NCI-H2171 (cell line): ENCODE data around the gene TSSK6.
A peak's percentile ranks its signal among the peaks of the same experiment; 100 is the strongest.

ENCODE experiments used
- DNase-seq: peaks from one replicate; lab custom pipeline; 2025; lab: John Stamatoyannopoulos, UW

TSSK6 gene

GRCh38 chr19:19530889-19531288 is 15.5 kb upstream of the TSSK6 start:
- no peak for DNase-seq

GRCh38 chr19:19530423-19530804 is 15.1 kb upstream of the TSSK6 start:
- no peak for DNase-seq

GRCh38 chr19:19529783-19530422 is 14.6 kb upstream of the TSSK6 start:
- no peak for DNase-seq

- no peak for DNase-seq
These were observed 13.6 kb upstream of the TSSK6 start, which contains the start of gene YJEFN3 for GRCh38 chr19:19528721-19529490. TSS of gene YJEFN3 (plus strand) at chr19:19528911. CDS start at chr19:19528933, 22 bp downstream.

- no peak for DNase-seq
These were observed 12.6 kb upstream of the TSSK6 start for GRCh38 chr19:19527674-19528625.

- no peak for DNase-seq
These were observed 12.0 kb upstream of the TSSK6 start for GRCh38 chr19:19527371-19527656.

- no peak for DNase-seq
These were observed 11.4 kb upstream of the TSSK6 start for GRCh38 chr19:19526581-19527370.

- no peak for DNase-seq
These were observed 10.4 kb upstream of the TSSK6 start for GRCh38 chr19:19525611-19526380.

- no peak for DNase-seq
These were observed 8.7 kb upstream of the TSSK6 start for GRCh38 chr19:19524053-19524452.

GRCh38 chr19:19523177-19523576 is 7.8 kb upstream of the TSSK6 start:
- no peak for DNase-seq

- no peak for DNase-seq
These were observed 5.6 kb upstream of the TSSK6 start for GRCh38 chr19:19520989-19521388.

- no peak for DNase-seq
These were observed 1.9 kb upstream of the TSSK6 start for GRCh38 chr19:19517235-19517619.

GRCh38 chr19:19515642-19516519 is 533 bp upstream of the TSSK6 start, which contains the start of gene NDUFA13:
TSS of gene NDUFA13 (plus strand) at chr19:19516225. CDS start at chr19:19516239, 14 bp downstream.
- DNase-seq = peak; percentile 84

GRCh38 chr19:19514215-19514657 is 1.1 kb downstream of the TSSK6 start:
- no peak for DNase-seq

GRCh38 chr19:19513682-19514081 is 1.7 kb downstream of the TSSK6 start:
- DNase-seq = no peak

- no peak for DNase-seq
These were observed 4.9 kb downstream of the TSSK6 start for GRCh38 chr19:19510432-19510831.

GRCh38 chr19:19508217-19508616 is 7.1 kb downstream of the TSSK6 start:
- no peak for DNase-seq

- DNase-seq = no peak
These were observed 8.0 kb downstream of the TSSK6 start for GRCh38 chr19:19507354-19507753.

- DNase-seq = no peak
These were observed 8.8 kb downstream of the TSSK6 start for GRCh38 chr19:19506592-19506991.
